Sigmoid colon (tissue), 7 donors: Measurements from ENCODE around the gene TNFRSF18. TPM values are rescaled to one million over a fixed set of nuclear protein-coding genes. Genes with fewer than 3 reads are reported as not detected.

Experiments
- DNase-seq: peaks from one replicate; pipeline ENCODE4 v3.0.0-alpha.2; 2019
- H3K27ac ChIP-seq, 4 donors: fragments of 200-600 bp; sonication (generic); one replicate each; pipeline ENCODE4 v1.5.1; 2016 to 2019; ENCODE audit warnings: mild to moderate bottlenecking in 1 of 4
- H3K27me3 ChIP-seq, 3 donors: fragments of 200-600 bp; sonication (generic); one replicate each; pipeline ENCODE4 v1.5.1; 2019; ENCODE audit warnings: mild to moderate bottlenecking in 1 of 3
- H3K36me3 ChIP-seq, 4 donors: fragments of 200-600 bp; sonication (generic); one replicate each; pipeline ENCODE4 v1.5.1; 2016 to 2019
- H3K4me1 ChIP-seq, 4 donors: fragments of 200-600 bp; sonication (generic); one replicate each; pipeline ENCODE4 v1.5.1; 2017 to 2019
- H3K4me3 ChIP-seq, 4 donors: fragments of 200-600 bp; sonication (generic); one replicate each; pipeline ENCODE4 v1.5.1; 2017 to 2019; ENCODE audit warnings: mild to moderate bottlenecking in 2 of 4, moderate library complexity in 1 of 4
- H3K9me3 ChIP-seq, 4 donors: fragments of 200-600 bp in 3 of 4; sonication (generic) in 3 of 4; one replicate each; pipeline versions ENCODE4 v1.5.1 to v1.6.1; 2013 to 2019
- EP300 ChIP-seq, 4 donors: sonication (generic); formaldehyde crosslinking; IDR thresholded peaks; one replicate each; pipeline ENCODE4 v1.6.1; 2017; ENCODE audit warnings: antibody characterized with exemption in 4 of 4
- POLR2A ChIP-seq, 2 donors: fragments of 450-650 bp; IDR thresholded peaks; one replicate each; pipeline ENCODE4 v1.6.1; 2016; ENCODE audit warnings: antibody characterized with exemption in 2 of 2, mild to moderate bottlenecking in 2 of 2, moderate library complexity in 2 of 2
- POLR2AphosphoS5 ChIP-seq, 4 donors: sonication (generic); formaldehyde crosslinking; IDR thresholded peaks; one replicate each; pipeline ENCODE4 v1.6.1; 2017; ENCODE audit warnings: antibody characterized with exemption in 4 of 4
- WGBS, 2 donors: extraction: QIAGEN DNeasy Blood & Tissue Kit; methylation state at CpG; one replicate each; pipeline ENCODE4 v1.1.7; 2013; 5-methylcytosine and 5-hydroxymethylcytosine counted together
- intact Hi-C: fragments of 100-400 bp; cut with DNase I; formaldehyde crosslinking; loops from one replicate; pipeline ENCODE4 v1.15.1; 2023
- polyA plus RNA-seq, 3 donors: library from polyadenylated mRNA; stranded (reverse); fragments of 200-250 nt; gene quantifications; one replicate each; pipeline ENCODE4 v1.2.3, GENCODE V29; 2013
- total RNA-seq, 4 donors: library from RNA; depleted of rRNA; stranded (reverse); fragments of >200 nt; gene quantifications; one replicate each; pipeline ENCODE4 v1.1.0, GENCODE V29; 2016
- TF ChIP-seq, protein P1 (sequence below), 4 experiments: fragments of 450-650 bp in 3 of 4; fragments of 200-600 bp in 1 of 4; IDR thresholded peaks; one replicate each; pipeline ENCODE4 v1.5.1; 2016 to 2019; ENCODE audit warnings: antibody characterized with exemption in 4 of 4, mild to moderate bottlenecking in 3 of 4, moderate library complexity in 2 of 4
- donor health status: healthy with polysubstance abuse.
- donor health status: Bipolar disorder and iron deficiency.
- donor health status: healthy.

The TNFRSF18 gene
- total and polyA plus RNA-seq, 7 donors, result 0.71 to 3.9 (median 1.2) TPM; not detected in 4

DNA sequence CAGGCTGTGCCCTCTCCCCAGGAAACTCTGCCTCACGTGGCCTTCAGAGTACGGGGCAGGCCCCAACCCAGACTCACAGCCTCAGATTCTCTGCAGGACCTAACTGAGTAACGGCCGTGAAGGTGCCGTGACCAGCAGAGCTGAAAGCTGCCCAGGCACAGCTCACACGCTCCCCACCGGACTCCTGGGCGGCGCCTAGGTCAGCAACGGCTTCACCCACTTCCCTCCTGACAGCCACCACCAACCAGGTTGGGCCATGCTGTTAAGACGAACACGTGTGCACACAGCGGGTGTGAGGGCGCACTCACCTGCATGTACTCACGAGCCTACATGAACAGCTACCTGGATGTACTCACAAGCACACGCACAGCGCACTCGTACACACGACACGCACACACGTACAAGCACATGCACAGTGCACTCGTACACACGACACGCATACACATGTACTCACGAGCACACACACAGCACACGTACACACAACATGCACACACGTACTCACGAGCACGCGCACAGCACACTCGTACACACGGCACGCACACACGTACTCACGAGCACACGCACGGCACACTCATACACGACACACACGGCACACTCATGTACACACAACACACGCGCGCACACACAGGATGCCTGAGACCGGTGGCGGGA is 16.3 kb upstream of the TNFRSF18 start:
- no peaks in the 10 kb centered on the region for H3K27me3 ChIP-seq
- no peaks in the 10 kb centered on the region for H3K4me1 ChIP-seq
- intact Hi-C loops, result no loop called here
- H3K9me3 ChIP-seq, result no peaks in the 10 kb centered on the region
- no peak overlapping the region for H3K27ac ChIP-seq
- no peak for DNase-seq
- no peak overlapping the region for H3K4me3 ChIP-seq
- WGBS, 2 donors, result 89 to 92% methylated on average over 44 of the region's 44 CpGs
- TF ChIP-seq POLR2A (IDR thresholded peaks at IDR 0.05) (no peak), POLR2AphosphoS5 (IDR thresholded peaks at IDR 0.05) (no peak), EP300 (IDR thresholded peaks at IDR 0.05) (no peak)
- TF ChIP-seq, protein P1, sequence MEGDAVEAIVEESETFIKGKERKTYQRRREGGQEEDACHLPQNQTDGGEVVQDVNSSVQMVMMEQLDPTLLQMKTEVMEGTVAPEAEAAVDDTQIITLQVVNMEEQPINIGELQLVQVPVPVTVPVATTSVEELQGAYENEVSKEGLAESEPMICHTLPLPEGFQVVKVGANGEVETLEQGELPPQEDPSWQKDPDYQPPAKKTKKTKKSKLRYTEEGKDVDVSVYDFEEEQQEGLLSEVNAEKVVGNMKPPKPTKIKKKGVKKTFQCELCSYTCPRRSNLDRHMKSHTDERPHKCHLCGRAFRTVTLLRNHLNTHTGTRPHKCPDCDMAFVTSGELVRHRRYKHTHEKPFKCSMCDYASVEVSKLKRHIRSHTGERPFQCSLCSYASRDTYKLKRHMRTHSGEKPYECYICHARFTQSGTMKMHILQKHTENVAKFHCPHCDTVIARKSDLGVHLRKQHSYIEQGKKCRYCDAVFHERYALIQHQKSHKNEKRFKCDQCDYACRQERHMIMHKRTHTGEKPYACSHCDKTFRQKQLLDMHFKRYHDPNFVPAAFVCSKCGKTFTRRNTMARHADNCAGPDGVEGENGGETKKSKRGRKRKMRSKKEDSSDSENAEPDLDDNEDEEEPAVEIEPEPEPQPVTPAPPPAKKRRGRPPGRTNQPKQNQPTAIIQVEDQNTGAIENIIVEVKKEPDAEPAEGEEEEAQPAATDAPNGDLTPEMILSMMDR (IDR thresholded peaks at IDR 0.05), result no peak
- peaks cover 48 to 98% (median 63%) of the 10 kb centered on the region in 4 donors for H3K36me3 ChIP-seq

GRCh38 chr1:1221887-1222574 is 15.6 kb upstream of the TNFRSF18 start:
- intact Hi-C loops, result no loop called here
- H3K4me1 ChIP-seq, result no peaks in the 10 kb centered on the region
- DNase-seq, result no peak
- no peak for TF ChIP-seq POLR2A (IDR thresholded peaks at IDR 0.05)
- no peak for TF ChIP-seq POLR2AphosphoS5 (IDR thresholded peaks at IDR 0.05)
- TF ChIP-seq, protein P1 (IDR thresholded peaks at IDR 0.05), result no peak
- TF ChIP-seq EP300 (IDR thresholded peaks at IDR 0.05), result no peak
- 64 to 83% methylated on average over 30 of the region's 30 CpGs for WGBS, 2 donors
- no peak overlapping the region for H3K4me3 ChIP-seq
- H3K36me3 ChIP-seq, result peaks cover 48 to 98% (median 63%) of the 10 kb centered on the region in 4 donors
- no peaks in the 10 kb centered on the region for H3K27me3 ChIP-seq
- H3K9me3 ChIP-seq, result no peaks in the 10 kb centered on the region
- no peak overlapping the region for H3K27ac ChIP-seq

DNA sequence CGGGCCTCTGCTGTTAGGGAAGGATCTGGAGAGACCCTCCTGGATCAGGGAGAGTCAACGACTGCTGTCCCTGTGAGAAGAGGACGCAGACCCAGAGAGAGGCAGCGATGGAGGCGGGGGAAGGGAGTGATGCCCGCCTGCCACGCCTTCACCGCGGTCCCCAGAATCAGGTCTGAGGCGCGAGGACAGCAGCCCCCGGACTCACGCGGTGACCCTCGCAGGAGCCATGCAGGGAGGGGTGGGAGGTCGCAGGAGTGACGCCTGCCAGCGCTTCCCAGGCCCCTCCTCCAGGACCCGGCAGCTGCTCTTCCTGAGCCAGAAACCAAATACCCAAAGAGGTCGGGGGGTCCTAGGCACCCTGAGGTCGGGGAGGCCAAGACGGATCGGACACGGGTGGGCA is 13.8 kb upstream of the TNFRSF18 start:
- Histone ChIP-seq H3K4me3 (no peak overlapping the region), H3K4me1 (no peaks in the 10 kb centered on the region), H3K36me3 (peaks cover 52 to 92% (median 59%) of the 10 kb centered on the region in 4 donors), H3K27ac (no peak overlapping the region), H3K27me3 (no peaks in the 10 kb centered on the region), H3K9me3 (no peaks in the 10 kb centered on the region)
- 91 to 93% methylated on average over 24 of the region's 24 CpGs for WGBS, 2 donors
- intact Hi-C loops, result no loop called here
- TF ChIP-seq EP300 (IDR thresholded peaks at IDR 0.05), result no peak
- TF ChIP-seq, protein P1 (IDR thresholded peaks at IDR 0.05), result no peak
- no peak for TF ChIP-seq POLR2AphosphoS5 (IDR thresholded peaks at IDR 0.05)
- TF ChIP-seq POLR2A (IDR thresholded peaks at IDR 0.05), result no peak
- no peak for DNase-seq

GRCh38 chr1:1219341-1219740 is 12.9 kb upstream of the TNFRSF18 start:
- 91 to 94% methylated on average over 20 of the region's 20 CpGs for WGBS, 2 donors
- Histone ChIP-seq H3K27me3 (no peaks in the 10 kb centered on the region), H3K9me3 (no peaks in the 10 kb centered on the region), H3K4me3 (no peak overlapping the region), H3K4me1 (no peaks in the 10 kb centered on the region), H3K36me3 (peaks cover 52 to 84% (median 55%) of the 10 kb centered on the region in 4 donors), H3K27ac (no peak overlapping the region)
- TF ChIP-seq EP300 (IDR thresholded peaks at IDR 0.05) (no peak), POLR2A (IDR thresholded peaks at IDR 0.05) (no peak)
- no peak for DNase-seq
- intact Hi-C loops, result no loop called here

DNA sequence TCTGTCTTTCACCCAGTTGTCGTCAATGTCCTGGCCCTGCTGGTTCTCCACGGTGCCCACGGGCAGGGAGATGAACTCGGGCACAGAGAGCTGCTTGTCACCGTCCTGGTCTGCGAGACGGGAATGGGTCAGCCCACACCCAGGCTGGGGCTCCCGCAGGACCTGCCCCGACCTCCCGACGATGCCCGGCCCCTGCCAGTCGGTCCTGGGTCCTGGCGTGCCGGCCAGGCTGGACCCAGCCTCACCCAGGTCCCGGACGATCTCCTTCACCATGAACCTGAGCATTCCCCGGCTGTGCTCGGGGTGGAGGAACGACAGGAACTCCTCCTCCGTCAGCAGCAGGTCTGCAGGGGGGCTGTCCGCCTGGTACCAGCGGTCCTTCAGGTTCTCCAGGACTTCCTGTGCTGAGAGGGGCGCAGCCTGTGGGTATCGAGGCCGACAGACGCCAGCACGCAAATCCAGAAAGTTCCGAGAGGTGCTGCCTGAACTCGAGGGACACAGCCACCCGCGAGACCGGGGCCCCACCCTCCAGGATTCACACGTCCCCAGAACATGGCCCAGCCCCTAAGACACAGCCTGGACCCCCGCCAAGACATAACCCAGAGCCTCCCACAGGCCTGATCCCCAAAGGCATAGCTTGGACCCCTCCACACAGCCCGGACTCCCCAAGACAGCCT is 12.3 kb upstream of the TNFRSF18 start:
- intact Hi-C loops, result no loop called here
- Histone ChIP-seq H3K27me3 (no peaks in the 10 kb centered on the region), H3K27ac (no peak overlapping the region), H3K4me1 (no peaks in the 10 kb centered on the region), H3K9me3 (no peaks in the 10 kb centered on the region), H3K4me3 (no peak overlapping the region), H3K36me3 (peaks cover 48 to 77% (median 52%) of the 10 kb centered on the region in 4 donors)
- 94 to 95% methylated on average over 36 of the region's 36 CpGs for WGBS, 2 donors
- DNase-seq, result no peak
- TF ChIP-seq, protein P1 (IDR thresholded peaks at IDR 0.05), result no peak
- TF ChIP-seq POLR2AphosphoS5 (IDR thresholded peaks at IDR 0.05) (no peak), EP300 (IDR thresholded peaks at IDR 0.05) (no peak), POLR2A (IDR thresholded peaks at IDR 0.05) (no peak)
